BE2C (cell line): Measurements from ENCODE around the gene CCDC40.

Experiments
- DNase-seq: peaks from one replicate; pipeline ENCODE4 v3.0.0-alpha.2; 2020
- H3K27me3 ChIP-seq: fragments of 250-450 bp; sonication (Bioruptor Pico); 2 replicates; pipeline ENCODE4 v1.5.1; 2020; ENCODE audit warnings: mild to moderate bottlenecking
- H3K36me3 ChIP-seq: fragments of 250-450 bp; sonication (Bioruptor Pico); 2 replicates; pipeline ENCODE4 v1.5.1; 2020; ENCODE audit warnings: mild to moderate bottlenecking
- H3K4me1 ChIP-seq: fragments of 250-450 bp; sonication (Bioruptor Pico); 2 replicates; pipeline ENCODE4 v1.5.1; 2020
- H3K4me3 ChIP-seq: 2 replicates; pipeline ENCODE4 v1.5.1; 2011; ENCODE audit warnings: low read depth, low read length
- H3K9me3 ChIP-seq: fragments of 250-450 bp; sonication (Bioruptor Pico); 2 replicates; pipeline ENCODE4 v1.5.1; 2020
- CTCF ChIP-seq: IDR thresholded peaks from 2 replicates; pipeline ENCODE4 v1.5.1; 2012; ENCODE audit warnings: mild to moderate bottlenecking, low read depth, low read length

Gene CCDC40

GRCh38 chr17:80125656-80126448, 89.4 kb downstream of the CCDC40 start:
- H3K4me3 ChIP-seq = no peak overlapping the region
- peaks cover 3% of the 10 kb centered on the region; the same call in 1 of the 2 replicates for H3K4me1 ChIP-seq
- TF ChIP-seq CTCF = no peak
- no peak for DNase-seq
- no peaks in the 10 kb centered on the region for H3K27me3 ChIP-seq
- H3K9me3 ChIP-seq = no peaks in the 10 kb centered on the region
- no peaks in the 10 kb centered on the region for H3K36me3 ChIP-seq

GRCh38 chr17:80126449-80126715, 89.9 kb downstream of the CCDC40 start:
- no peak for TF ChIP-seq CTCF
- Histone ChIP-seq H3K4me3 (no peak overlapping the region), H3K36me3 (no peaks in the 10 kb centered on the region), H3K9me3 (no peaks in the 10 kb centered on the region), H3K27me3 (no peaks in the 10 kb centered on the region), H3K4me1 (peaks cover 3% of the 10 kb centered on the region; the same call in 1 of the 2 replicates)
- DNase-seq = no peak

- H3K36me3 ChIP-seq = peaks cover 13% of the 10 kb centered on the region
- no peak for DNase-seq
- TF ChIP-seq CTCF = no peak
- no peaks in the 10 kb centered on the region for H3K9me3 ChIP-seq
- H3K27me3 ChIP-seq = no peaks in the 10 kb centered on the region
- H3K4me1 ChIP-seq = peaks cover under 1% of the 10 kb centered on the region; the same call in 1 of the 2 replicates
- no peak overlapping the region for H3K4me3 ChIP-seq
Measured at GRCh38 chr17:80129006-80129565, 92.6 kb downstream of the CCDC40 start.

GRCh38 chr17:80130992-80131391, 94.5 kb downstream of the CCDC40 start:
- Histone ChIP-seq H3K4me3 (no peak overlapping the region), H3K9me3 (no peaks in the 10 kb centered on the region), H3K36me3 (peaks cover 30% of the 10 kb centered on the region), H3K4me1 (no peaks in the 10 kb centered on the region), H3K27me3 (no peaks in the 10 kb centered on the region)
- no peak for TF ChIP-seq CTCF
- no peak for DNase-seq

GRCh38 chr17:80132906-80133625, 96.6 kb downstream of the CCDC40 start:
- Histone ChIP-seq H3K4me1 (no peaks in the 10 kb centered on the region), H3K36me3 (peaks cover 51% of the 10 kb centered on the region), H3K9me3 (no peaks in the 10 kb centered on the region), H3K27me3 (no peaks in the 10 kb centered on the region), H3K4me3 (no peak overlapping the region)
- no peak for TF ChIP-seq CTCF
- no peak for DNase-seq

GRCh38 chr17:80133626-80133970, 97.2 kb downstream of the CCDC40 start:
- Histone ChIP-seq H3K36me3 (peaks cover 56% of the 10 kb centered on the region), H3K9me3 (no peaks in the 10 kb centered on the region)

More at GRCh38 chr17:80133626-80133970, 97.2 kb downstream of the CCDC40 start:
- Histone ChIP-seq H3K4me3 (no peak overlapping the region), H3K27me3 (no peaks in the 10 kb centered on the region), H3K4me1 (no peaks in the 10 kb centered on the region)
- TF ChIP-seq CTCF = no peak
- DNase-seq = no peak
